ENCODE data around the gene DEDD2.
A peak's percentile ranks its signal among the peaks of the same experiment; 100 is the strongest.
"Not testable (repeated sequence)": the region's sequence is repeated elsewhere in the genome, so short reads cannot be mapped to it uniquely, and the experiment has no call there.

DEDD2 gene

GRCh38 chr19:42217520-42218437 is at the start of gene DEDD2:
Gene DEDD2, minus strand, starts transcription at chr19:42217677. Its CDS starts 670 bp downstream, at chr19:42217007.
- H3K27me3 ChIP-seq (ENCODE audit: insufficient read depth, low read depth, severe bottlenecking) = no peaks in the 10 kb centered on the region
- no peaks in the 10 kb centered on the region for H3K9me3 ChIP-seq (ENCODE audit: severe bottlenecking)
- H3K36me3 ChIP-seq = peaks cover 37% of the 10 kb centered on the region
- H3K4me3 ChIP-seq (ENCODE audit: low read depth, low read length) = peak within 1 kb of the TSS; percentile 81
- DNase-seq = peak; percentile 97
- H3K27ac ChIP-seq = peak within 1 kb of the TSS; percentile 67
- no peak for TF ChIP-seq CTCF (IDR thresholded peaks at IDR 0.05; ENCODE audit: low read depth, low read length)

- H3K27ac ChIP-seq; H3K36me3 ChIP-seq; H3K27me3 ChIP-seq (ENCODE audit: insufficient read depth, low read depth, severe bottlenecking); DNase-seq; H3K9me3 ChIP-seq (ENCODE audit: severe bottlenecking): not testable (repeated sequence)
- H3K4me3 ChIP-seq (ENCODE audit: low read depth, low read length) = peak overlapping the region; percentile 58; the same call in 1 of the 2 replicates
Observed at GRCh38 chr19:42266928-42267603, 49.6 kb upstream of the DEDD2 start.

DNA sequence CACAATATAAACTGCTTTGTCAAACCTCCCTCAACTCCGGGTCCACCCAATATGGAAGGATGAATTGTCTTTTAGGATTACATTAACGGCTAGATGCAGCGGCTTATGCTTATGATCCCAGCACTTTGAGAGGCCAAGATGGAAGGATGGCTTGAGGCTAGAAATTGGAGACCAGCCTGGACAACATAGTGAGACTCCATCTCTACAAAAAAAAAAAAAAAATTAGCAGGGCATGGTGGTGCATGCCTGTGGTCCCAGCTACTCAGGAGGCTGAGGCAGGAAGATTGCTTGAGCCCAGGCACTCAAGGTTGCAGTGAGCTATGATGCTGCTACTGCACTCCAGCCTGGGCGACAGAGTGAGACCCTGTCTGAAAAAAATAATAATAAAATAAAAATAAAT is 48.6 kb upstream of the DEDD2 start:
- not testable (repeated sequence) for H3K27me3 ChIP-seq (ENCODE audit: insufficient read depth, low read depth, severe bottlenecking); DNase-seq; H3K36me3 ChIP-seq; H3K4me3 ChIP-seq (ENCODE audit: low read depth, low read length); H3K27ac ChIP-seq; H3K9me3 ChIP-seq (ENCODE audit: severe bottlenecking)

GRCh38 chr19:42261763-42262162 is 44.3 kb upstream of the DEDD2 start:
- no peaks in the 10 kb centered on the region for H3K9me3 ChIP-seq (ENCODE audit: severe bottlenecking)
- no peaks in the 10 kb centered on the region for H3K27me3 ChIP-seq (ENCODE audit: insufficient read depth, low read depth, severe bottlenecking)
- TF ChIP-seq CTCF (IDR thresholded peaks at IDR 0.05; ENCODE audit: low read depth, low read length) = no peak
- H3K36me3 ChIP-seq = no peaks in the 10 kb centered on the region
- H3K4me3 ChIP-seq (ENCODE audit: low read depth, low read length) = no peak overlapping the region
- no peak overlapping the region for H3K27ac ChIP-seq
- DNase-seq = no peak

- not testable (repeated sequence) for DNase-seq; H3K36me3 ChIP-seq; H3K27me3 ChIP-seq (ENCODE audit: insufficient read depth, low read depth, severe bottlenecking); H3K27ac ChIP-seq; H3K4me3 ChIP-seq (ENCODE audit: low read depth, low read length); H3K9me3 ChIP-seq (ENCODE audit: severe bottlenecking)
Observed at GRCh38 chr19:42257842-42258241, 40.4 kb upstream of the DEDD2 start.

DNA sequence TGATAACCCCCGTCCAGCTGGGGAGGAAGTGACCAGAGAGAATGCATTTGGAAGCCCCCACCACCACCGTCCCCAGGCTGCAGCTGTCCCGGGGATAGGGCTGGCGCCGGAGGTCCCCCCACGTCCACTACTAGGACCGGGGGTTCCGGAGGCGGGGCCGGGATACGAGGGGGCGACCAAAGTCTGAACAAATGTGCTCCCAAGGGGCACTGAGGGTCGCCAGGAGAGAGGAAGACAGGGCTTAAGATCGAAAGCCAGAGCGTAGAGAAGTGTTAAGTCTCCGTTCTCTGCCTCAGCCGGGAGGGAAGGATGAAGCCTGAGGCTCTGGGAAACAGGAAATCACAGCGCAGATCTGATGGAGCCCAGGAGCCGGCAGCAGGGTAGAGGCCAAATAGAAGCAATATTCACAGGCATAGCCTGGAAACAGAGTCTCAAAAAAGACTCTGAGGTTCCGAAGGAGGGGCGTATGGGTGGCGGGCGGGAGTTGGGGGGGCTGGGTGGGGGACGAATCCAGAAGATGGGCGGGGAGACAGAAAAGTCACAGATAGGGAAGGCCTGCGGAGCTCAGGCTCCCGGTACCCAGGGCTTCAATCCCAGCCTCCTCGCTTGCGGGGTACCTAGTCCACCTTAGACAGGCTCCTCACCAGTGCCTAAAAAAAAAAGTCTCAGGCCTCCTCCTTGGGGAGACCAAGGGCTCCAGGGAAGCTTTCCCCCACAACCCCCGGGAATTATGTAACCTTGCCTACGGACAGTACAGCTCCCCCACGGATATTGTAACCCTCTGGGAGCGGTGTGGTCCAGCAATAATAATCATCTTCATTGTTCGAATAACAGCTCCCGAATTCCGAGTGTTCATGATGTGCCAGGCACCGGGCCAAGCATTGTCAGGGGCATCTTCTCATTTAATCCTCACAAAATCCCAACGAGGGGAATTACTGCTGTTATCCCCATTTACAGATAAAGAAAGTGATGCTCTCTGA is 38.6 kb upstream of the DEDD2 start:
- DNase-seq = peak; percentile 28
- Histone ChIP-seq H3K4me3 (ENCODE audit: low read depth, low read length) (peak overlapping the region; percentile 96), H3K9me3 (ENCODE audit: severe bottlenecking) (no peaks in the 10 kb centered on the region), H3K27me3 (ENCODE audit: insufficient read depth, low read depth, severe bottlenecking) (no peaks in the 10 kb centered on the region), H3K27ac (peak overlapping the region; percentile 44), H3K36me3 (no peaks in the 10 kb centered on the region; the same call in 1 of the 2 replicates)
- TF ChIP-seq CTCF (IDR thresholded peaks at IDR 0.05; ENCODE audit: low read depth, low read length) = no peak
